GM19193 (cell line): ENCODE results near the gene TANGO2.

Experiments
- POLR2A ChIP-seq: IDR thresholded peaks from 4 replicates; pipeline ENCODE4 v1.6.1; 2011; ENCODE audit not compliant: insufficient read depth, insufficient read length; ENCODE audit errors: extremely low read depth

Gene TANGO2

GRCh38 chr22:20031732-20032406 is 11.0 kb downstream of the TANGO2 start:
- TF ChIP-seq POLR2A: no peak

- TF ChIP-seq POLR2A: no peak
Observed at GRCh38 chr22:20032407-20032991, 11.6 kb downstream of the TANGO2 start.

DNA sequence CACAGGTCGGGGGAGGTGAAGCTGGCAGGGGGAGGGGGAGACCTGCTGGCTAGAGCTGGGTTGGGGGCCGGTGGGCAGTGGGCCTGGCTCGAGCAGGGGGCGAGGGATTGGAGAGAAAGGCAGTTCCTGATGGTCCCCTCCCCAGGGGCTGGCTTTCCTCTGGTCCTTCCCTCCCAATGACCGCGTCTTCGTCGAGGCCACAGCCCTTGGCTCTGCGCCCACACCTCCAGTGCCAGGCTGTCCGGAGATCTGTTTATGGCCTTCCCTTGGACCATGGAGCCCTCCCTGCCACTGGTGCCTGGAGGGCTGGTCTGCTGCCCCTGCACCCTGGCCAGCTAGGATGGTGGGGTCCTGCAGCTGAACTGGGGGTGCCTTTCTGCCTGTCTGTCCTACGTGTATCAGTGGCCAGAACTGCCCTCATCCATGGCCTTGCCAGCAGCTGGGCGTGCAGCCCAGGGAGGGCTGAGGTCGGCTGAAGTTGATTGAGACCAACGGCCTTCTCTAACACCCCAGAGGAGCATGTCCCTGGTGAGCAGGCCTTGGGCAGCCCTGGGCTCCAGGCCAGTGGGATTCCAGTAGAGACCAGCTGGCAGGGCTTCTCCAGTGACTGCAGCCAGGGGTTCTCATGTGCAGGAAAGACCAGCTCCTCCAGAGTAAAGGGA is 12.3 kb downstream of the TANGO2 start:
- no peak for TF ChIP-seq POLR2A

DNA sequence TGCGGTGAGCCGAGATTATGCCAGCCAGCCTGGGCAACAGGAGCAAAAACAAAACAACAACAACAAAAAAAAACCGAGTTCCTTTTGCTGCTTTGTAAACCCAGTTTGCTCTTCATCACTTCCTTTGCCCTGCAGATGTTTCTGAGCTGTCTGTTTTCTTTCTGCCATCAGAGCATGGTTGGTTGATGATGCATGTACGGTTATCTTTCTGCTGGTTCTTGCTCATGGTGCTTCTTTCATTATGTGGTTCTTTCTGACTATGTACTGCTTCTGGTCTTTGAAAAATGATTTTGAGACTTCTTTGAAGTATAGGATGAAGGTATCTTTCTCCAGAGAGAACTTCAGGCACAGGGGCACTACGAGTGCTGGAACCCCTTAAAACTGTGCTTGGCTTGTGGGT is 13.2 kb downstream of the TANGO2 start:
- no peak for TF ChIP-seq POLR2A

GRCh38 chr22:20035375-20036083 is 14.6 kb downstream of the TANGO2 start:
- TF ChIP-seq POLR2A: no peak

DNA sequence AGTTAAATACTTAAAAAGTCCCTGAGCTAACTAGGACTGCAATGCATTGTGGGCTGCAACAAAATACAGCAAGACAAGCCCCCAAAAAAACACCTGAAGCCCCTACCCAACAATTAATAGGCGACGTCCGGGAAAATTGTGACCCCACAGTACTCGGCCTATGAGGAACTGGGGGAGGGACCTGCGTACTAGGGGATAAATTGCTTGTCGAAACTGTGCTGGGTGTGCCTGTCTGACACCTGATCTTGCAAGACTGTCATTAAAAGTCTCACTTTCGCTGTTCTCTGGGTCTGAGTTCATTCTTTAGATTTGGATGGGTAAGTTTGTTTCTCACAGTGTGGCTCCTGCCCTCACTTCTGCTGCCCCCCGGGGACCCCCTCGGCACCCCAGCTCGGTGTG is 15.2 kb downstream of the TANGO2 start:
- no peak for TF ChIP-seq POLR2A

DNA sequence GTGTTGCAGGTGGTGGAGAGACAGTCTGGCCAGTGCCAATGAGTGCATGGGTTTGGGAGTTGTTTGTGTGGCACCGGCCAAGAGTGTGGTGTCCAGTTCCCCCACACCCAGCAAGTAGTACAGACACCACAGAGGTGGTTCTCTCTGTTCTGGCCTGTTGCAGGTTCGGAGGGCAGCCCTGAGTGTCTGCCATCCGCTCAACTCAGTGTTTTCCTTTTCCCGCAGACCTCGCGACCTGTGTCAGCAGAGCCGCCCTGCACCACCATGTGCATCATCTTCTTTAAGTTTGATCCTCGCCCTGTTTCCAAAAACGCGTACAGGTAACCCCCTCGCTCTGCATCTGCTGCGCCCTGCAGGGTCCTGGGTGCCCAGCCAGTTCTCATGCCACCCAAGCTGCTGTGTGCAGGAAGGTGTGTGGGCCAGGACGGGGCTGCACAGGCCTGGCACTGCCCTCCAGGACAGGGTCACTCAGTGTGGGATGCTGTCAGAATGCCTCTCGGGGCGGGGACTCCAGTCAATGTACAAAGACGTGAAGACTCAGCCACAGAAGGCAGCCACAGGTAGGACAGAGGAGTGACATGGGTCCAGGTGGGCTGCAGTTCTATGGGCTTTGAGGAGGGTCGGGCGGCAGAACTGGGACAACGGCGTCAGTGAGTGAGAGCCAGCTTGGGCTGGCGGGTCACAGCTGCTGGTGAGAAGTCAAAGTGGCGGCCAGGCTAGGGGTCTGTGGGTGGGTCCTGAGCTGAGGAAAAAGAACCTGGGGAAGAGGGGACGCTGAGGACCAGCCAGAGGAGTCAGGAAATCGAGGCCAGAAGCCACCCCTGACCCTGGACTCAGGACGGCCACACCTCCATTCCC is 15.9 kb downstream of the TANGO2 start:
- no peak for TF ChIP-seq POLR2A

DNA sequence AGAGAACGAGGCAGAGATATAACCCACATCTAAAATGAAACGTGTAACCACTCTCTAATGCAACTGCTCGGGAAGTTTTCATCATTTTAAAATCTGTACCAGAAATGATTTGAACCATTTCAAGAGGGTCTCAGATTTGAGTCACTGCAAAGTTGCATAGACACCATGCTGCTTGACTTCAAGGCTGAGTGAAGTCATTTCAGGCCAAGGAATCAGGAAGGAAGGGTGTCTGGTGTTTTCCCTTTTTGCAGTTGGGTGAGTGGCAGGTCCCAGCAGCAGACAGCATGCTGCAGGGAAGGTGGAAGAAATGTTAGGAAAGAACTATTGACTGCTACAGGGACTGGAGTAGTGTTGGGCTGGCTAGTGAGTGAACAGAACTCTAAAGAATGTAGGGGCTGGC is 16.5 kb downstream of the TANGO2 start:
- no peak for TF ChIP-seq POLR2A

GRCh38 chr22:20038574-20038973 is 17.7 kb downstream of the TANGO2 start:
- TF ChIP-seq POLR2A: no peak

- no peak for TF ChIP-seq POLR2A
Observed at GRCh38 chr22:20039683-20040325, 18.9 kb downstream of the TANGO2 start.

GRCh38 chr22:20040327-20041200 is 19.7 kb downstream of the TANGO2 start:
- TF ChIP-seq POLR2A: no peak

DNA sequence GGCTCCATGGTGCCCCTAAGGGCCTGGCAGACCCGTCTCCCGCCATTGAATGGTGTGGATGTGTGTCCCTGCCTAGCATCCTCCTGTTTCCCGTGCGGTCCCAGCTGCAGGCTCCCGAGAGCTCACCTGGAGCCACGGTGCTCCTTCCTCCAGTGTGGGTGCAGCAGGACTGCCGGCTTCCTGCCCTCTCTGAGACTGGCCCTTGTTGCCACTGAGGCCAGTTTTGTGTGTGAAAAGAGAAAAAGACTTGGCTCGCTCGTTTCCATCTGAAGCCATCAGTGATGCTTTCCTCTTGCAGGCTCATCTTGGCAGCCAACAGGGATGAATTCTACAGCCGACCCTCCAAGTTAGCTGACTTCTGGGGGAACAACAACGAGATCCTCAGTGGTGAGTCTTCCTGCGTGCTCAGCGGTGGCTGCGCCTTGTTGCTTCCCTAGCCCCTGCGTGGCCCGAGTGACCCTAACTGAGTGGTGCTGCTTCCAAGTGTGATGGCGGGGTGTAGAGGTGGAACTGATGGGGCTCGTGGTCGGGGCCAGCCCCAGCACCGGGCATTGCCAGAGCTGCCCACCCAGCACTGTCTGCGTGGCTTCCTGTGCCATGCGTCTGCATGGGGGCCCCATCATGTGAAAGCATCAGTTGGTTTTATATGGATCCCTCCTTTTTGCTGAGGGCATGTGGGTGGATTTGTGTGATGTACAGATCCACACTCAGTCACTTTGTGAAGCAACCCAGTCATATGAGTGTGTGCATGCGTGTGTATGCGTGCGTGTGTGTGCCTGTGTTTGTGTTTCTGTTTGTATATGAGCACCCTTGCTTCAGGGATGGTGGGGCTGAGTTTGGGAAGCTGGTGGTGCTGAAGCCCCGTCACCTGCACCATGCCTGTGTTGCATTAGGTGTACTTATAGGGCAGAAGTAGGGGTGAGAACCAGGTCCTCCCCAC is 22.4 kb downstream of the TANGO2 start:
- no peak for TF ChIP-seq POLR2A
